ENCODE data around the gene PARP15. TPM values are rescaled to one million over a fixed set of nuclear protein-coding genes. Genes with fewer than 3 reads are reported as not detected.

Gene PARP15
- total RNA-seq, 1 donor from 2014 or later: not detected

Other genes starting within 250 kb of the PARP15 start
- 52.9 and 104 TPM in 2 replicates for gene MIX23, start 194.4 kb upstream of the PARP15 start, total RNA-seq (ENCODE audit: low replicate concordance)
- 29.3 and 66.1 TPM in 2 replicates for gene FAM162A, start 193.5 kb upstream of the PARP15 start, total RNA-seq (ENCODE audit: low replicate concordance)
- gene WDR5B, start 161.6 kb upstream of the PARP15 start, total RNA-seq (ENCODE audit: low replicate concordance): 7.8 and 11.8 TPM in 2 replicates
- 36.9 and 37.1 TPM in 2 replicates for gene KPNA1, start 62.7 kb upstream of the PARP15 start, total RNA-seq (ENCODE audit: low replicate concordance)
- 1.0 and 1.2 TPM in 2 replicates for gene PARP9, start 13.3 kb upstream of the PARP15 start, total RNA-seq (ENCODE audit: low replicate concordance)
- 2.2 and 3.2 TPM in 2 replicates for gene DTX3L, start 13.3 kb upstream of the PARP15 start, total RNA-seq (ENCODE audit: low replicate concordance)
- gene PARP14, start 103.2 kb downstream of the PARP15 start, total RNA-seq (ENCODE audit: low replicate concordance): 2.6 and 6.1 TPM in 2 replicates
- gene HSPBAP1, start 216.2 kb downstream of the PARP15 start, total RNA-seq (ENCODE audit: low replicate concordance): 11.1 and 15.0 TPM in 2 replicates
- gene SLC49A4, start 217.4 kb downstream of the PARP15 start, total RNA-seq (ENCODE audit: low replicate concordance): 20.9 and 21.6 TPM in 2 replicates